RWPE2 (cell line): Measurements from ENCODE around the gene STXBP5L.
"Not testable (repeated sequence)": the region's sequence is repeated elsewhere in the genome, so short reads cannot be mapped to it uniquely, and the experiment has no call there.

Source experiments
- ATAC-seq: fragments of 200-7000 bp; cut with Tn5 transposase; 3 replicates; pipeline ENCODE4 v1.9.1; 2021; ENCODE audit warnings: low read depth
- DNase-seq: peaks from one replicate; pipeline ENCODE4 v3.0.0-alpha.2; 2020; ENCODE audit warnings: low spot score
- H3K27ac ChIP-seq: fragments of 450-650 bp; 2 replicates; pipeline ENCODE4 v1.5.1; 2017; ENCODE audit warnings: mild to moderate bottlenecking; ENCODE audit not compliant: poor library complexity, severe bottlenecking
- H3K27me3 ChIP-seq: fragments of 250-450 bp; sonication (Bioruptor Pico); 2 replicates; pipeline ENCODE4 v1.5.1; 2021; ENCODE audit warnings: mild to moderate bottlenecking, moderate library complexity; ENCODE audit not compliant: insufficient read depth, poor library complexity, severe bottlenecking
- H3K36me3 ChIP-seq: fragments of 250-450 bp; sonication (Bioruptor Pico); 2 replicates; pipeline ENCODE4 v1.5.1; 2020; ENCODE audit warnings: low read depth, mild to moderate bottlenecking, moderate library complexity
- H3K4me1 ChIP-seq: fragments of 250-450 bp; sonication (Bioruptor Pico); 2 replicates; pipeline ENCODE4 v1.5.1; 2021; ENCODE audit warnings: mild to moderate bottlenecking, moderate library complexity; ENCODE audit not compliant: insufficient read depth, poor library complexity, severe bottlenecking
- H3K4me3 ChIP-seq: fragments of 250-450 bp; sonication (Bioruptor Pico); 2 replicates; pipeline ENCODE4 v1.5.1; 2021; ENCODE audit warnings: mild to moderate bottlenecking, moderate library complexity; ENCODE audit not compliant: severe bottlenecking
- H3K9me3 ChIP-seq: fragments of 250-450 bp; sonication (Bioruptor Pico); 2 replicates; pipeline ENCODE4 v1.5.1; 2021; ENCODE audit warnings: mild to moderate bottlenecking, moderate library complexity; ENCODE audit not compliant: severe bottlenecking
- TF ChIP-seq, protein P1 (sequence below): fragments of 450-650 bp; IDR thresholded peaks from one replicate; pipeline ENCODE4 v1.5.1; 2017; ENCODE audit warnings: mild to moderate bottlenecking, moderate library complexity; ENCODE audit not compliant: poor library complexity, severe bottlenecking

Gene STXBP5L

DNA sequence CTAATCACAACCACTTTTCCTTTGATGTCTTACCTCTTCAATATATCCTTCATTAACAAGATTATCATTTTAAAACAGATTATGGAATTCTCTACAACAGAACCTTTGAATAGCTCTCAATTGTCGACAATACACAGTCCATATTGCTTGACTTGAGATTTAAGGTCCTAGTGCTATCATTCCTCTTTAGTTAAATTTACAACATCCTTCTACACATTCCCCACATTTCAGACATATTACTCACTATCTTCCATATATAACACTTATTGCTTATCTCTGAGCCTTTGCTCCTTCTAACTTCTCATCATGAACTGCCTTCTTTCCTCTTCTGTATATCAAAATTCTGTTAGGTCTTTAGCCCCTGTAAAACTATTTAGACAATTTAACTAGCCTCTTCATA, 247.0 kb downstream of the STXBP5L start:
- ATAC-seq (peak; percentile 54; the same call in 1 of the 3 replicates), DNase-seq (no peak)
- TF ChIP-seq, protein P1, sequence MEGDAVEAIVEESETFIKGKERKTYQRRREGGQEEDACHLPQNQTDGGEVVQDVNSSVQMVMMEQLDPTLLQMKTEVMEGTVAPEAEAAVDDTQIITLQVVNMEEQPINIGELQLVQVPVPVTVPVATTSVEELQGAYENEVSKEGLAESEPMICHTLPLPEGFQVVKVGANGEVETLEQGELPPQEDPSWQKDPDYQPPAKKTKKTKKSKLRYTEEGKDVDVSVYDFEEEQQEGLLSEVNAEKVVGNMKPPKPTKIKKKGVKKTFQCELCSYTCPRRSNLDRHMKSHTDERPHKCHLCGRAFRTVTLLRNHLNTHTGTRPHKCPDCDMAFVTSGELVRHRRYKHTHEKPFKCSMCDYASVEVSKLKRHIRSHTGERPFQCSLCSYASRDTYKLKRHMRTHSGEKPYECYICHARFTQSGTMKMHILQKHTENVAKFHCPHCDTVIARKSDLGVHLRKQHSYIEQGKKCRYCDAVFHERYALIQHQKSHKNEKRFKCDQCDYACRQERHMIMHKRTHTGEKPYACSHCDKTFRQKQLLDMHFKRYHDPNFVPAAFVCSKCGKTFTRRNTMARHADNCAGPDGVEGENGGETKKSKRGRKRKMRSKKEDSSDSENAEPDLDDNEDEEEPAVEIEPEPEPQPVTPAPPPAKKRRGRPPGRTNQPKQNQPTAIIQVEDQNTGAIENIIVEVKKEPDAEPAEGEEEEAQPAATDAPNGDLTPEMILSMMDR, result no peak
- no peak overlapping the region for H3K27ac ChIP-seq
- peaks cover 13% of the 10 kb centered on the region for H3K27me3 ChIP-seq
- no peaks in the 10 kb centered on the region for H3K9me3 ChIP-seq
- H3K36me3 ChIP-seq, result no peaks in the 10 kb centered on the region
- no peaks in the 10 kb centered on the region for H3K4me1 ChIP-seq
- H3K4me3 ChIP-seq, result no peak overlapping the region

DNA sequence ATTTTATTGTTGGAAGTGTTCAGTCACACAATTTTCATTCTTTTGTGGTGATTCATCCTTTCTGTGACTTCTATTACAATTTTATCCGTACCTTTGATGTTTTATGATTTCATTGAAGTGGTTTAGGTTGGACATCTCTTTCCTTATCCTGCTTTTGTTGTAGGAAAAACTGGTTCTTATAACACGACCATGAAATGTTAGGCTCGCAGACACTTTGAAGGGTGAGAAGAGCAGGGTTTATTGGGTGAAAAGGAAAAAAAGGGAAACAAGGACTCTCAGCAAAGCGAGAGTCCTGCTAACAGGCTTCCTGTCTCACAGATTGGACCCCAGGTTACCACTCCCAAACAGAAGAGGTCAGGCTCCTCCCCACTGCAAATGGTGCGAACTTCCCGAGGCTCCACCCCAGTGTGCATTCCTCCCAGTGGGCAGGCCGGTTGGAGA, 257.4 kb downstream of the STXBP5L start:
- DNase-seq (no peak), ATAC-seq (0 out of 3 replicates have a peak, but pooled peaks have one; percentile 44)
- no peaks in the 10 kb centered on the region for H3K9me3 ChIP-seq
- H3K4me1 ChIP-seq, result no peaks in the 10 kb centered on the region
- no peaks in the 10 kb centered on the region for H3K27me3 ChIP-seq
- H3K36me3 ChIP-seq, result no peaks in the 10 kb centered on the region
- H3K27ac ChIP-seq, result no peak overlapping the region
- H3K4me3 ChIP-seq, result no peak overlapping the region
- TF ChIP-seq, protein P1, result no peak

DNA sequence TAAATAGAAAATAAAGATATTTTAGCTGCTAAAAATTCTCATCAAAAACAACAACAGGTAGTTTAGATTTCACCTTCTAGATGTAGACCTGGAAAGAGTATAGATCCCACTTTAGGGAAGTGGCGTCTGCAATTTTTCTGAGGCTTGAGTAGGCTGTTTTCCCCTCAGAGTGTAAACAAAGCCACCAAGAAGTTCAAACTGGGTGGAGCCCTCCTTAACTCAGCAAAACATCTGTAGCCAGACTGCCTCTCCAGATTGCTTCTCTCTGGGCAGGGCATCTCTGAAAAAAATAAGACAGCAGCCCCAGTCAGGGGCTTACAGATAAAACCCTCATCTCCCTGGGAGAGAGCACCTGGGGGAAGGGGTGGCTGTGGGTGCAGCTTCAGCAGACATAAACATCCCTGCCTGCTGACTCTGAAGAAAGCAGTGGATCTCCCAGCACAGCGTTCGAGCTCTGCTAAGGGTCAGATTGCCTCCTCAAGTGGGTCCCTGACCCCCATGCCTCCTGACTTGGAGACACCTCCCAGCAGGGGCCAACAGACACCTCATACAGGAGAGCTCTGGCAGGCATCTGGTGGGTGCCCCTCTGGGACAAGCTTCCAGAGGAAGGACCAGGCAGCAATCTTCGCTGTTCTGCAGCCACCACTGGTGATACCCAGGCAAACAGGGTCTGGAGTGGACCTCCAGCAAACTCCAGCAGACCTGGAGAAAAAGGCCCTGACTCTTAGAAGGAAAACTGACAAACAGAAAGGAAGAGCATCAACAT, 259.6 kb downstream of the STXBP5L start:
- no peaks in the 10 kb centered on the region for H3K36me3 ChIP-seq
- no peaks in the 10 kb centered on the region for H3K27me3 ChIP-seq
- no peaks in the 10 kb centered on the region for H3K4me1 ChIP-seq
- TF ChIP-seq, protein P1, result no peak
- DNase-seq (no peak), ATAC-seq (no peak)
- no peak overlapping the region for H3K27ac ChIP-seq
- H3K9me3 ChIP-seq, result no peaks in the 10 kb centered on the region
- no peak overlapping the region for H3K4me3 ChIP-seq

DNA sequence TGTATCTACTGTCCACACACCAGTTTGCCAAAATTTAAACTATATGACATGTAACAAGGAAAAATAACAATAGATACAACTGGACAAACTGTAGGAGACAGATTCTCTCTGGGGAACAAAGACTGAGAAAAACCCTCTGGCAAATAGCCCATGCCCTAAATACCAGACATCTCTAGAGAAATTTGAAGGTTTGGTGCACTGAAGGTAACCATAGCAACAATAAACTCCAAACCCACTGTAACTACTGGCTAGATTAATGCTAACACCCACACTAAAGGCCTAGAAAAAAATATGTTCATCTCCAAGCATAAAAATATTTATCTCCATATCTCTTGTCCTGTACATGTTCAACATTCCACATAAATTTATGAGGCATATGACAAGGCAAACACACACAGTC, 267.1 kb downstream of the STXBP5L start:
- H3K27me3 ChIP-seq, result no peaks in the 10 kb centered on the region
- no peak for DNase-seq
- H3K9me3 ChIP-seq, result no peaks in the 10 kb centered on the region
- no peak overlapping the region for H3K4me3 ChIP-seq
- no peaks in the 10 kb centered on the region for H3K4me1 ChIP-seq
- H3K27ac ChIP-seq, result no peak overlapping the region
- TF ChIP-seq, protein P1, result no peak
- H3K36me3 ChIP-seq, result no peaks in the 10 kb centered on the region
- ATAC-seq, result no peak

DNA sequence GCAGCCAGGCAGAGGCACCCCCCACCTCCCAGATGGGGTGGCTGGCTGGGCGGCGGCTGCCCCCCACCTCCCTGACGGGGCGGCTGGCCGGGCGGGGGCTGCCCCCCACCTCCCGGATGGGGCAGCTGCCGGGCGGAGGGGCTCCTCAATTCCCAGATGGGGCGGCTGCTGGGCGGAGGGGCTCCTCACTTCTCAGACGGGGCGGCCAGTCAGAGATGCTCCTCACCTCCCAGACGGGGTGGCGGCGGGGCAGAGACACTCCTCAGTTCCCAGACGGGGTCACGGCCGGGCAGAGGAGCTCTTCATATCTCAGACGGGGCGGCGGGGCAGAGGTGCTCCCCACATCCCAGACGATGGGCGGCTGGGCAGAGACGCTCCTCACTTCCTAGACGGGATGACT, 282.6 kb downstream of the STXBP5L start:
- not testable (repeated sequence) for H3K27ac ChIP-seq, DNase-seq, H3K4me3 ChIP-seq, H3K27me3 ChIP-seq, H3K9me3 ChIP-seq, ATAC-seq, H3K36me3 ChIP-seq, H3K4me1 ChIP-seq
